GM12878 (cell line): ENCODE measurements around the gene CATSPER4. TPM values are rescaled to one million over a fixed set of nuclear protein-coding genes. Genes with fewer than 3 reads are reported as not detected.

Source experiments
- ATAC-seq: fragments of 200-7000 bp; cut with Tn5 transposase; 3 replicates; pipeline ENCODE4 v1.9.1; 2020; ENCODE audit warnings: mild to moderate bottlenecking, moderate library complexity
- BruUV-seq: library from RNA; stranded (reverse); fragments of 400-500 nt; replicated peaks from 2 replicates; lab custom pipeline; 2021; lab: Mats Ljungman, UMichigan
- CTCF ChIA-PET: fragments of 300-600 bp; sonication (Branson Sonifier 250); formaldehyde crosslinking; extraction: SDS; loops from one replicate; lab custom pipeline; 2021; ENCODE audit warnings: inconsistent platforms; lab: Yijun Ruan, JAX
- POLR2A ChIA-PET: fragments of 350-600 bp; formaldehyde crosslinking; extraction: SDS; loops from one replicate; lab custom pipeline; 2021; ENCODE audit warnings: inconsistent platforms; lab: Charles Lee
- RAD21 ChIA-PET: fragments of 300-600 bp; sonication (Branson Sonifier 250); formaldehyde crosslinking; loops from one replicate; lab custom pipeline; 2023; ENCODE audit warnings: antibody characterized with exemption; ENCODE audit not compliant: unreplicated experiment; lab: Charles Lee
- SMC1A ChIA-PET: fragments of 300-600 bp; sonication (Branson Sonifier 250); formaldehyde crosslinking; loops from one replicate; lab custom pipeline; 2023; ENCODE audit not compliant: unreplicated experiment, uncharacterized antibody; lab: Charles Lee
- DNase-seq: peaks from one replicate; pipeline ENCODE4 v3.0.0-alpha.2; 2011; ENCODE audit warnings: low read depth, low spot score
- FAIRE-seq: peaks from 3 replicates; lab custom pipeline; 2011; peaks lifted over from hg19 to GRCh38; lab: Jason Lieb, UNC
- H2AFZ ChIP-seq: 2 replicates; pipeline ENCODE4 v1.6.0; 2011; ENCODE audit warnings: low read depth, low read length, control low read depth; ENCODE audit not compliant: control insufficient read depth
- H3K27ac ChIP-seq: 2 replicates; pipeline ENCODE4 v1.5.1; 2011; ENCODE audit warnings: control low read depth; ENCODE audit not compliant: control insufficient read depth, insufficient read depth
- H3K27me3 ChIP-seq, 2 experiments: replicated peaks in 1 of 2; 2 replicates each; pipeline versions ENCODE4 v1.6.0 to v1.6.1; 2011; ENCODE audit warnings: low read length in 1 of 2; ENCODE audit not compliant: control insufficient read depth in 2 of 2, insufficient read depth in 2 of 2
- H3K36me3 ChIP-seq, 2 experiments: 2 replicates each; pipeline ENCODE4 v1.5.1; 2011; ENCODE audit warnings: low read length in 1 of 2; ENCODE audit not compliant: control insufficient read depth in 2 of 2, insufficient read depth in 2 of 2
- H3K4me1 ChIP-seq: 2 replicates; pipeline ENCODE4 v1.6.1; 2011; ENCODE audit warnings: mild to moderate bottlenecking, low read length, moderate library complexity, mixed read lengths; ENCODE audit not compliant: control insufficient read depth, insufficient read depth
- H3K4me2 ChIP-seq: 2 replicates; pipeline ENCODE4 v1.6.0; 2011; ENCODE audit warnings: control low read depth; ENCODE audit not compliant: control insufficient read depth, insufficient read depth
- H3K4me3 ChIP-seq: fragments of 200-600 bp; sonication (generic); 2 replicates; pipeline ENCODE4 v1.5.1; 2016
- H3K79me2 ChIP-seq: 2 replicates; pipeline ENCODE4 v1.6.0; 2011; ENCODE audit warnings: low read length; ENCODE audit not compliant: control insufficient read depth, insufficient read depth
- H3K9ac ChIP-seq: 2 replicates; pipeline ENCODE4 v1.8.0; 2011; ENCODE audit warnings: low read length, control low read depth, mixed read lengths; ENCODE audit not compliant: control insufficient read depth, insufficient read depth
- H3K9me3 ChIP-seq: replicated peaks from 3 replicates; pipeline ENCODE4 v1.5.1; 2011; ENCODE audit warnings: mild to moderate bottlenecking, low read length; ENCODE audit not compliant: control insufficient read depth, insufficient read depth
- H4K20me1 ChIP-seq: 2 replicates; pipeline ENCODE4 v1.6.0; 2011; ENCODE audit not compliant: control insufficient read depth, insufficient read depth
- POLR2AphosphoS2 ChIP-seq: IDR thresholded peaks from 2 replicates; pipeline ENCODE4 v1.6.1; 2011; ENCODE audit warnings: low read depth, mild to moderate bottlenecking, low read length, improper control_type of control experiment, moderate library complexity
- in situ Hi-C: fragments of 300-500 bp; cut with MboI; formaldehyde crosslinking; loops from 9 replicates; pipeline ENCODE4 v1.14.3; 2018; ENCODE audit warnings: mixed read lengths
- intact Hi-C: fragments of 100-400 bp; cut with micrococcal nuclease; formaldehyde crosslinking; loops from one replicate; pipeline ENCODE4 v1.14.2; 2022; ENCODE audit not compliant: unreplicated experiment
- polyA plus RNA-seq, 11 experiments: library from polyadenylated mRNA; depleted of rRNA in 4 of 11; unstranded in 6 of 11; stranded (reverse) in 5 of 11; fragments of >200 nt; fragmentation: Nextera tagmentation in 4 of 11; fragmentation: Illumina TruSeq in 1 of 11; extraction: Ambion mirVana in 4 of 11; extraction: Trizol in 1 of 11; gene quantifications; 1 replicate in 1 of 11; 2 replicates in 10 of 11; pipeline versions ENCODE4 v1.2.1 to v1.2.3, GENCODE V29; 2011 to 2016; ENCODE audit warnings: inconsistent platforms in 2 of 11, missing spikeins in 2 of 11, low read depth in 1 of 11
- total RNA-seq, 4 experiments: library from RNA; depleted of rRNA in 3 of 4; stranded (reverse); fragments of >200 nt in 3 of 4; fragmentation: Illumina TruSeq in 1 of 4; extraction: Trizol in 1 of 4; gene quantifications; 2 replicates each; pipeline versions ENCODE4 v1.2.1 to v1.2.3, GENCODE V29; 2013 to 2021
- TF ChIP-seq, protein P1 (sequence below): IDR thresholded peaks from 2 replicates; pipeline ENCODE4 v1.6.1; 2012; ENCODE audit warnings: low read depth, low read length, improper control_type of control experiment
- TF ChIP-seq, protein P2 (sequence below): IDR thresholded peaks from 2 replicates; pipeline ENCODE4 v1.6.1; 2012; ENCODE audit warnings: low read depth, low read length, improper control_type of control experiment
- TF ChIP-seq, protein P3 (sequence below): fragments of 450-650 bp; formaldehyde crosslinking; IDR thresholded peaks from 2 replicates; pipeline ENCODE4 v1.4.0; 2020; ENCODE audit warnings: mild to moderate bottlenecking, moderate library complexity
- TF ChIP-seq, protein P4 (sequence below): fragments of 450-650 bp; IDR thresholded peaks from 2 replicates; pipeline ENCODE4 v1.6.1; 2016; ENCODE audit warnings: mild to moderate bottlenecking
- TF ChIP-seq, protein P5 (sequence below): fragments of 450-650 bp; IDR thresholded peaks from 2 replicates; pipeline ENCODE4 v1.6.1; 2017; ENCODE audit warnings: antibody characterized with exemption, mild to moderate bottlenecking, moderate library complexity
- TF ChIP-seq, protein P6 (sequence below): IDR thresholded peaks from 2 replicates; pipeline ENCODE4 v1.6.1; 2011; ENCODE audit warnings: low read depth, low read length, improper control_type of control experiment, borderline replicate concordance

CATSPER4 gene
- total and polyA plus RNA-seq, 10 of the 15 experiments (the other 5 are each of a cell fraction or from before 2014, with no cell fraction given), result 0.13 TPM; not detected in 9

DNA sequence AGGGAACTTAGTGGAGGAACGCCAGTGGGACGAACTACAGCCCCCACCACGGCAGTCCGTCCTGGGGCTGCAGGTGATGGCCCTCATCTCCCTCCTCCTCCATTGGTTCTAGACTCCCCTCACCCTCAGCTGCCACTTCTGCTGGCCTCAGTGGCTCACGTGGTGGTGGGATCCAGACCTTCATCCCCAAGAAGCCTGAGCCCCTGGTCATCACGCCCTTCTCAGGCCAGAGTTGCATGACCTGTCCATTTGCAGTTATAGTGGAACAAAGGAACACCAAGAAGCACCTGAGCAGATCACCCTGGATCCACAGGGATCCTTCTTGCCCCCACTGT, 44.5 kb upstream of the CATSPER4 start (continued):
- TF ChIP-seq, protein P1, sequence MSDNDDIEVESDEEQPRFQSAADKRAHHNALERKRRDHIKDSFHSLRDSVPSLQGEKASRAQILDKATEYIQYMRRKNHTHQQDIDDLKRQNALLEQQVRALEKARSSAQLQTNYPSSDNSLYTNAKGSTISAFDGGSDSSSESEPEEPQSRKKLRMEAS, result no peak
- TF ChIP-seq, all 136 proteins: peak for 0

DNA sequence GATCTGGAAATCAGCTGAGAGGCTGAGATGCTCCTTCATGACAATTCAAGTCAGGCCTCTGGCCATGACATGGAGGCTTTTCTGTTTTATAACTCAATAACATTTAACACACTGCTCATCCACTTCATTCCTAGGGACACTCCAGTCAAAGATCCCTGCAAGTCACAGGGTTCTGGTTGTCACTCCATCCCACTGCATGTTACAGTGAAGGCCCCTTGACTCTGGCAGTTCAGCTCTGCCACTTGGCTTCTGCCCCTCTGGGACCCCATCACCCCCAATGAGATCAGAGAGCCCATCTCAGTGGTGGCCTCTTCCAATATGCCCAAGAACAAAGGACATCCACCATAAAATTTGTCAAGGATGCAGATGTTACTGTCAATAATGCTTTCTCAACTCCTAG, 41.5 kb upstream of the CATSPER4 start:
- BruUV-seq, result no TSS peak
- Histone ChIP-seq H3K79me2 (no peaks in the 10 kb centered on the region), H3K9me3 (no peaks in the 10 kb centered on the region), H2AFZ (no peak overlapping the region), H3K4me3 (no peak overlapping the region), H3K4me2 (no peak overlapping the region), H3K4me1 (no peaks in the 10 kb centered on the region), H3K9ac (no peak overlapping the region), H4K20me1 (no peaks in the 10 kb centered on the region), H3K27ac (no peak overlapping the region), H3K27me3 (peaks cover 0 to 3% of the 10 kb centered on the region in 2 experiments; a peak in 2 of 4 replicates), H3K36me3 (no peaks in the 10 kb centered on the region)
- DNase-seq (no peak), ATAC-seq (no peak), FAIRE-seq (no peak)
- ChIA-PET RAD21 (no interaction called here), POLR2A (no interaction called here), CTCF (interaction anchor here (1.5 to 8.7 kb wide), 3 partner anchors 18 to 44 kb away, joined by 4 to 235 read pairs (median 6); partner anchors contain the start of genes C1orf232 and ZNF593), SMC1A (no interaction called here)
- intact Hi-C loops, result loop anchor here (5.0 kb wide), 1 partner anchor 112 kb away; no protein-coding TSS in a partner anchor
- in situ Hi-C loops, result loop anchor here (5.0 kb wide), 1 partner anchor 42 kb away; no protein-coding TSS in a partner anchor
- TF ChIP-seq, protein P2, sequence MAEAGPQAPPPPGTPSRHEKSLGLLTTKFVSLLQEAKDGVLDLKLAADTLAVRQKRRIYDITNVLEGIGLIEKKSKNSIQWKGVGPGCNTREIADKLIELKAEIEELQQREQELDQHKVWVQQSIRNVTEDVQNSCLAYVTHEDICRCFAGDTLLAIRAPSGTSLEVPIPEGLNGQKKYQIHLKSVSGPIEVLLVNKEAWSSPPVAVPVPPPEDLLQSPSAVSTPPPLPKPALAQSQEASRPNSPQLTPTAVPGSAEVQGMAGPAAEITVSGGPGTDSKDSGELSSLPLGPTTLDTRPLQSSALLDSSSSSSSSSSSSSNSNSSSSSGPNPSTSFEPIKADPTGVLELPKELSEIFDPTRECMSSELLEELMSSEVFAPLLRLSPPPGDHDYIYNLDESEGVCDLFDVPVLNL, result no peak
- TF ChIP-seq, protein P3, sequence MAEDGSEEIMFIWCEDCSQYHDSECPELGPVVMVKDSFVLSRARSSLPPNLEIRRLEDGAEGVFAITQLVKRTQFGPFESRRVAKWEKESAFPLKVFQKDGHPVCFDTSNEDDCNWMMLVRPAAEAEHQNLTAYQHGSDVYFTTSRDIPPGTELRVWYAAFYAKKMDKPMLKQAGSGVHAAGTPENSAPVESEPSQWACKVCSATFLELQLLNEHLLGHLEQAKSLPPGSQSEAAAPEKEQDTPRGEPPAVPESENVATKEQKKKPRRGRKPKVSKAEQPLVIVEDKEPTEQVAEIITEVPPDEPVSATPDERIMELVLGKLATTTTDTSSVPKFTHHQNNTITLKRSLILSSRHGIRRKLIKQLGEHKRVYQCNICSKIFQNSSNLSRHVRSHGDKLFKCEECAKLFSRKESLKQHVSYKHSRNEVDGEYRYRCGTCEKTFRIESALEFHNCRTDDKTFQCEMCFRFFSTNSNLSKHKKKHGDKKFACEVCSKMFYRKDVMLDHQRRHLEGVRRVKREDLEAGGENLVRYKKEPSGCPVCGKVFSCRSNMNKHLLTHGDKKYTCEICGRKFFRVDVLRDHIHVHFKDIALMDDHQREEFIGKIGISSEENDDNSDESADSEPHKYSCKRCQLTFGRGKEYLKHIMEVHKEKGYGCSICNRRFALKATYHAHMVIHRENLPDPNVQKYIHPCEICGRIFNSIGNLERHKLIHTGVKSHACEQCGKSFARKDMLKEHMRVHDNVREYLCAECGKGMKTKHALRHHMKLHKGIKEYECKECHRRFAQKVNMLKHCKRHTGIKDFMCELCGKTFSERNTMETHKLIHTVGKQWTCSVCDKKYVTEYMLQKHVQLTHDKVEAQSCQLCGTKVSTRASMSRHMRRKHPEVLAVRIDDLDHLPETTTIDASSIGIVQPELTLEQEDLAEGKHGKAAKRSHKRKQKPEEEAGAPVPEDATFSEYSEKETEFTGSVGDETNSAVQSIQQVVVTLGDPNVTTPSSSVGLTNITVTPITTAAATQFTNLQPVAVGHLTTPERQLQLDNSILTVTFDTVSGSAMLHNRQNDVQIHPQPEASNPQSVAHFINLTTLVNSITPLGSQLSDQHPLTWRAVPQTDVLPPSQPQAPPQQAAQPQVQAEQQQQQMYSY, result no peak
- TF ChIP-seq, protein P4, sequence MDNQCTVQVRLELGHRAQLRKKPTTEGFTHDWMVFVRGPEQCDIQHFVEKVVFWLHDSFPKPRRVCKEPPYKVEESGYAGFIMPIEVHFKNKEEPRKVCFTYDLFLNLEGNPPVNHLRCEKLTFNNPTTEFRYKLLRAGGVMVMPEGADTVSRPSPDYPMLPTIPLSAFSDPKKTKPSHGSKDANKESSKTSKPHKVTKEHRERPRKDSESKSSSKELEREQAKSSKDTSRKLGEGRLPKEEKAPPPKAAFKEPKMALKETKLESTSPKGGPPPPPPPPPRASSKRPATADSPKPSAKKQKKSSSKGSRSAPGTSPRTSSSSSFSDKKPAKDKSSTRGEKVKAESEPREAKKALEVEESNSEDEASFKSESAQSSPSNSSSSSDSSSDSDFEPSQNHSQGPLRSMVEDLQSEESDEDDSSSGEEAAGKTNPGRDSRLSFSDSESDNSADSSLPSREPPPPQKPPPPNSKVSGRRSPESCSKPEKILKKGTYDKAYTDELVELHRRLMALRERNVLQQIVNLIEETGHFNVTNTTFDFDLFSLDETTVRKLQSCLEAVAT, result no peak
- TF ChIP-seq, protein P5, sequence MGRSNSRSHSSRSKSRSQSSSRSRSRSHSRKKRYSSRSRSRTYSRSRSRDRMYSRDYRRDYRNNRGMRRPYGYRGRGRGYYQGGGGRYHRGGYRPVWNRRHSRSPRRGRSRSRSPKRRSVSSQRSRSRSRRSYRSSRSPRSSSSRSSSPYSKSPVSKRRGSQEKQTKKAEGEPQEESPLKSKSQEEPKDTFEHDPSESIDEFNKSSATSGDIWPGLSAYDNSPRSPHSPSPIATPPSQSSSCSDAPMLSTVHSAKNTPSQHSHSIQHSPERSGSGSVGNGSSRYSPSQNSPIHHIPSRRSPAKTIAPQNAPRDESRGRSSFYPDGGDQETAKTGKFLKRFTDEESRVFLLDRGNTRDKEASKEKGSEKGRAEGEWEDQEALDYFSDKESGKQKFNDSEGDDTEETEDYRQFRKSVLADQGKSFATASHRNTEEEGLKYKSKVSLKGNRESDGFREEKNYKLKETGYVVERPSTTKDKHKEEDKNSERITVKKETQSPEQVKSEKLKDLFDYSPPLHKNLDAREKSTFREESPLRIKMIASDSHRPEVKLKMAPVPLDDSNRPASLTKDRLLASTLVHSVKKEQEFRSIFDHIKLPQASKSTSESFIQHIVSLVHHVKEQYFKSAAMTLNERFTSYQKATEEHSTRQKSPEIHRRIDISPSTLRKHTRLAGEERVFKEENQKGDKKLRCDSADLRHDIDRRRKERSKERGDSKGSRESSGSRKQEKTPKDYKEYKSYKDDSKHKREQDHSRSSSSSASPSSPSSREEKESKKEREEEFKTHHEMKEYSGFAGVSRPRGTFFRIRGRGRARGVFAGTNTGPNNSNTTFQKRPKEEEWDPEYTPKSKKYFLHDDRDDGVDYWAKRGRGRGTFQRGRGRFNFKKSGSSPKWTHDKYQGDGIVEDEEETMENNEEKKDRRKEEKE, result no peak
- TF ChIP-seq, protein P6, sequence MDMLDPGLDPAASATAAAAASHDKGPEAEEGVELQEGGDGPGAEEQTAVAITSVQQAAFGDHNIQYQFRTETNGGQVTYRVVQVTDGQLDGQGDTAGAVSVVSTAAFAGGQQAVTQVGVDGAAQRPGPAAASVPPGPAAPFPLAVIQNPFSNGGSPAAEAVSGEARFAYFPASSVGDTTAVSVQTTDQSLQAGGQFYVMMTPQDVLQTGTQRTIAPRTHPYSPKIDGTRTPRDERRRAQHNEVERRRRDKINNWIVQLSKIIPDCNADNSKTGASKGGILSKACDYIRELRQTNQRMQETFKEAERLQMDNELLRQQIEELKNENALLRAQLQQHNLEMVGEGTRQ, result no peak
- TF ChIP-seq POLR2AphosphoS2, result no peak
